ENCODE measurements around the gene CDKAL1. TPM values are rescaled to one million over a fixed set of nuclear protein-coding genes. Genes with fewer than 3 reads are reported as not detected.

Gene CDKAL1
- total RNA-seq, 1 donor from 2014 or later: 39.6 TPM

- peaks cover 20% of the 10 kb centered on the region for H3K4me1 ChIP-seq
- H3K4me1 Mint-ChIP-seq: peaks cover 2% of the 10 kb centered on the region
- no peaks in the 10 kb centered on the region for H3K9me3 ChIP-seq (ENCODE audit: low read depth)
- H4K20me1 ChIP-seq (ENCODE audit: low read depth): no peaks in the 10 kb centered on the region
- H3K27ac ChIP-seq: no peak overlapping the region
- H3K4me3 Mint-ChIP-seq: no peak overlapping the region
- no peak overlapping the region for H3K4me2 ChIP-seq
- H2AFZ ChIP-seq (replicated peaks): no peak overlapping the region
- no peaks in the 10 kb centered on the region for H3K27me3 ChIP-seq
- H3K9ac ChIP-seq: no peak overlapping the region
- H3K27ac Mint-ChIP-seq: peak overlapping the region; percentile 80
- no peak overlapping the region for H3K4me3 ChIP-seq
- H3K36me3 ChIP-seq: no peaks in the 10 kb centered on the region
- peak; percentile 17 for DNase-seq (ENCODE audit: low spot score)
- H3K36me3 Mint-ChIP-seq: peaks cover 5% of the 10 kb centered on the region
- no peak for TF ChIP-seq EZH2phosphoT487 (IDR thresholded peaks at IDR 0.05)
- no peak for TF ChIP-seq EZH2 (IDR thresholded peaks at IDR 0.05)
- TF ChIP-seq CTCF (IDR thresholded peaks at IDR 0.05): no peak
- peaks cover 22% of the 10 kb centered on the region for H3K79me2 ChIP-seq (ENCODE audit: low read depth)
- no peaks in the 10 kb centered on the region for H3K9me3 Mint-ChIP-seq
- H3K27me3 Mint-ChIP-seq (ENCODE audit: insufficient read depth, low read depth): no peaks in the 10 kb centered on the region
- H3F3A ChIP-seq (ENCODE audit: low read depth): peaks cover 11% of the 10 kb centered on the region
Measured at GRCh38 chr6:20630136-20630535, 95.9 kb downstream of the CDKAL1 start.

- no peak overlapping the region for H3K27ac Mint-ChIP-seq
Measured at GRCh38 chr6:20630617-20631548, 96.6 kb downstream of the CDKAL1 start.

GRCh38 chr6:20631549-20631924 lies 97.3 kb downstream of the CDKAL1 start:
- H3K27me3 Mint-ChIP-seq (ENCODE audit: insufficient read depth, low read depth): no peaks in the 10 kb centered on the region
- no peak overlapping the region for H3K4me2 ChIP-seq
- TF ChIP-seq CTCF (IDR thresholded peaks at IDR 0.05) (no peak), EZH2phosphoT487 (IDR thresholded peaks at IDR 0.05) (no peak), EZH2 (IDR thresholded peaks at IDR 0.05) (no peak)
- peaks cover 4% of the 10 kb centered on the region for H3K9me3 Mint-ChIP-seq
- H3K36me3 Mint-ChIP-seq: peaks cover 9% of the 10 kb centered on the region
- H4K20me1 ChIP-seq (ENCODE audit: low read depth): no peaks in the 10 kb centered on the region
- H3F3A ChIP-seq (ENCODE audit: low read depth): peaks cover 11% of the 10 kb centered on the region
- DNase-seq (ENCODE audit: low spot score): no peak
- peaks cover 20% of the 10 kb centered on the region for H3K4me1 ChIP-seq
- no peak overlapping the region for H3K27ac Mint-ChIP-seq
- no peaks in the 10 kb centered on the region for H3K36me3 ChIP-seq
- no peak overlapping the region for H3K9ac ChIP-seq
- H3K4me3 ChIP-seq: no peak overlapping the region
- peaks cover 2% of the 10 kb centered on the region for H3K4me1 Mint-ChIP-seq
- H3K27me3 ChIP-seq: no peaks in the 10 kb centered on the region
- no peak overlapping the region for H2AFZ ChIP-seq (replicated peaks)
- peaks cover 22% of the 10 kb centered on the region for H3K79me2 ChIP-seq (ENCODE audit: low read depth)
- no peaks in the 10 kb centered on the region for H3K9me3 ChIP-seq (ENCODE audit: low read depth)
- H3K27ac ChIP-seq: no peak overlapping the region
- no peak overlapping the region for H3K4me3 Mint-ChIP-seq

More at GRCh38 chr6:20630617-20631548, 96.6 kb downstream of the CDKAL1 start:
- H3K4me1 ChIP-seq: peaks cover 20% of the 10 kb centered on the region
- Mint-ChIP-seq H3K36me3 (peaks cover 5% of the 10 kb centered on the region), H3K27me3 (ENCODE audit: insufficient read depth, low read depth) (no peaks in the 10 kb centered on the region), H3K4me1 (peaks cover 2% of the 10 kb centered on the region), H3K9me3 (no peaks in the 10 kb centered on the region), H3K4me3 (no peak overlapping the region)
- no peak overlapping the region for H2AFZ ChIP-seq (replicated peaks)
- no peaks in the 10 kb centered on the region for H3K9me3 ChIP-seq (ENCODE audit: low read depth)
- peaks cover 11% of the 10 kb centered on the region for H3F3A ChIP-seq (ENCODE audit: low read depth)
- no peaks in the 10 kb centered on the region for H4K20me1 ChIP-seq (ENCODE audit: low read depth)
- H3K27ac ChIP-seq: no peak overlapping the region
- TF ChIP-seq EZH2phosphoT487 (IDR thresholded peaks at IDR 0.05) (no peak), EZH2 (IDR thresholded peaks at IDR 0.05) (no peak), CTCF (IDR thresholded peaks at IDR 0.05) (no peak)
- H3K4me2 ChIP-seq: no peak overlapping the region
- DNase-seq (ENCODE audit: low spot score): no peak
- H3K36me3 ChIP-seq: no peaks in the 10 kb centered on the region
- peaks cover 22% of the 10 kb centered on the region for H3K79me2 ChIP-seq (ENCODE audit: low read depth)
- no peak overlapping the region for H3K4me3 ChIP-seq
- no peak overlapping the region for H3K9ac ChIP-seq
- H3K27me3 ChIP-seq: no peaks in the 10 kb centered on the region

Measured in neural progenitor cell (in vitro differentiated cells).